Tibial nerve (tissue), 4 donors: ENCODE results near the gene SFTA2.

Experiments used
- CTCF ChIP-seq, 5 experiments: fragments of 200-600 bp in 3 of 5; fragments of 450-650 bp in 2 of 5; sonication (generic) in 3 of 5; IDR thresholded peaks; one replicate each; pipeline ENCODE4 v1.5.1; 2016 to 2019; ENCODE audit warnings: antibody characterized with exemption in 5 of 5, mild to moderate bottlenecking in 3 of 5, moderate library complexity in 2 of 5
- EP300 ChIP-seq, 2 donors: sonication (generic); formaldehyde crosslinking; IDR thresholded peaks; one replicate each; pipeline ENCODE4 v1.6.1; 2017; ENCODE audit warnings: antibody characterized with exemption in 2 of 2, mild to moderate bottlenecking in 1 of 2
- POLR2A ChIP-seq, 2 donors: fragments of 450-650 bp; IDR thresholded peaks; one replicate each; pipeline ENCODE4 v1.6.1; 2017; ENCODE audit warnings: antibody characterized with exemption in 2 of 2, mild to moderate bottlenecking in 2 of 2, moderate library complexity in 2 of 2

DNA sequence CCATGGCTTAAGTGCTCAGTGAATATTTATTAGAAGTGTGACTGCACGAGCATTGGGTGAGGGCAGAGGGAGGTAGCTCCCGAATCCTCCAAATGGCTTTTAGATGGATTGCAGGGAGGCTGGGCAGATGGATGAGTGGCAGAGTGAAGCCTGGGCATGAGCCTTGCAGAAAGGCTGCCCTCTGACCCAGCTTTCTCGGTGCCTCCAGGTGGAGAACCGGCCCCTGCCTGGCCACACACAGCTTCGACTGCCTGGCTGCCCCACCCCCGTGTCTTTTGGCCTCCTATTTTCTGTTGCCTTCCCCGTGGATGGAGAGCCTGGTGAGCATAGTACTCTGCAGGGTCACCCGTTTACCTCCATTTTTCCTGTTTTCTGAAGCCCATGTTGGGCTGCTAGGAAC is 14.5 kb downstream of the SFTA2 start:
- no peak for TF ChIP-seq POLR2A (IDR thresholded peaks at IDR 0.05)
- no peak for TF ChIP-seq EP300 (IDR thresholded peaks at IDR 0.05)
- TF ChIP-seq CTCF (IDR thresholded peaks at IDR 0.05) = no peak
